ENCODE data around the gene OGDH.

The OGDH gene

DNA sequence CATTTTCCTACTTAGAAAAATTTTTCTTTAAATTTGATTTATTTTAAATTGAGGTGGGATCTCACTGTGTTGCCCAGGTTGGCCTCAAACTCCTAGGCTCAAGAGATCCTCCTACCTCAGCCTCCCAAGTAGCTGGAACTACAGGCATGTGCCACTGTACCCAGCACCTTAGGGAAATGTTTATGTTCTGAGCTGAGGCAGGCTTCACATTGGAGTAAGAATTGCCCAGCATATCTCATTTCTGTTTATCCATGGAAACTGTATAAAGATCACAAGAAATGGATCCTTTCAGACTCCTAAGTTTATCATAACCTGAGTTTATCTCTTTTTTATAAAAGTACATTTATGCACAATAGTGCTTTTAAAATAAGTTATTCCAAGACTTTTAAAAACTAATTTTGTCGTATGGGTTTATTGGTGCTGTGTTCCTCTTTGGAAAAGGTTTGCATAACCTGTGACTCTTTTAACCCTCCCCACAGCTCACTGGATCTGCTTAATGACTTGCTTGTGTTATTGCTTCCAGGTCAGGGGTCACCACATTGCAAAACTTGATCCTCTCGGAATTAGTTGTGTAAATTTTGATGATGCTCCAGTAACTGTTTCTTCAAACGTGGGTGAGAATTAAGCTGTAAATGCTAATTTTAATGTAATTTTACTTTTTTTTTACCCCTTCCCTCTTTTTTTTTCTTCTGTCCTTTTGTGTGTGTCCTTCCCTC, 40.7 kb downstream of the OGDH start:
- no peaks in the 10 kb centered on the region for H3K9me3 ChIP-seq (ENCODE audit: control insufficient read depth, insufficient read depth, low read depth, low read length)
- no peak overlapping the region for H3K4me3 ChIP-seq (ENCODE audit: low read depth, low read length)
- peaks cover 0 to 32% of the 10 kb centered on the region in 2 experiments; a peak in 2 of 3 replicates for H3K36me3 ChIP-seq (ENCODE audit: control insufficient read depth in 2 of 2, insufficient read depth in 1 of 2, low read length in 2 of 2)
- POLR2A ChIA-PET = no interaction called here
- H3K27ac ChIP-seq (ENCODE audit: extremely low read depth, low read depth, low read length) = no peak overlapping the region
- CTCF ChIA-PET = no interaction called here
- H3K4me1 ChIP-seq (ENCODE audit: control insufficient read depth, insufficient read depth, low read length) = no peaks in the 10 kb centered on the region
- TF ChIP-seq ZNF248 (tag by site-specific recombination; IDR thresholded peaks at IDR 0.05) (no peak), ZNF175 (tag by site-specific recombination; IDR thresholded peaks at IDR 0.05) (no peak), ZSCAN30 (tag by site-specific recombination; IDR thresholded peaks at IDR 0.05) (no peak), ZNF121 (tag by site-specific recombination; IDR thresholded peaks at IDR 0.05) (peak; percentile 57; the same call in 1 of the 2 replicates)
- TF ChIP-seq, protein P1, sequence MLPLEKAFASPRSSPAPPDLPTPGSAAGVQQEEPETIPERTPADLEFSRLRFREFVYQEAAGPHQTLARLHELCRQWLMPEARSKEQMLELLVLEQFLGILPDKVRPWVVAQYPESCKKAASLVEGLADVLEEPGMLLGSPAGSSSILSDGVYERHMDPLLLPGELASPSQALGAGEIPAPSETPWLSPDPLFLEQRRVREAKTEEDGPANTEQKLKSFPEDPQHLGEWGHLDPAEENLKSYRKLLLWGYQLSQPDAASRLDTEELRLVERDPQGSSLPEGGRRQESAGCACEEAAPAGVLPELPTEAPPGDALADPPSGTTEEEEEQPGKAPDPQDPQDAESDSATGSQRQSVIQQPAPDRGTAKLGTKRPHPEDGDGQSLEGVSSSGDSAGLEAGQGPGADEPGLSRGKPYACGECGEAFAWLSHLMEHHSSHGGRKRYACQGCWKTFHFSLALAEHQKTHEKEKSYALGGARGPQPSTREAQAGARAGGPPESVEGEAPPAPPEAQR (tag by site-specific recombination; IDR thresholded peaks at IDR 0.05) = no peak

GRCh38 chr7:44647981-44648714, 41.7 kb downstream of the OGDH start:
- CTCF ChIA-PET = no interaction called here
- no peak overlapping the region for H3K4me3 ChIP-seq (ENCODE audit: low read depth, low read length)
- no peaks in the 10 kb centered on the region for H3K9me3 ChIP-seq (ENCODE audit: control insufficient read depth, insufficient read depth, low read depth, low read length)
- peaks cover 0 to 32% of the 10 kb centered on the region in 2 experiments; a peak in 2 of 3 replicates for H3K36me3 ChIP-seq (ENCODE audit: control insufficient read depth in 2 of 2, insufficient read depth in 1 of 2, low read length in 2 of 2)
- H3K4me1 ChIP-seq (ENCODE audit: control insufficient read depth, insufficient read depth, low read length) = no peaks in the 10 kb centered on the region
- POLR2A ChIA-PET = no interaction called here
- H3K27ac ChIP-seq (ENCODE audit: extremely low read depth, low read depth, low read length) = no peak overlapping the region
- TF ChIP-seq ZNF529 (tag by site-specific recombination; IDR thresholded peaks at IDR 0.05; ENCODE audit: insufficient replicate concordance) (no peak), ZNF707 (tag by site-specific recombination; IDR thresholded peaks at IDR 0.05) (no peak), ZFP37 (tag by site-specific recombination; IDR thresholded peaks at IDR 0.05) (no peak), ZFHX2 (tag by site-specific recombination; conservative IDR thresholded peaks at IDR 0.05) (0 out of 2 replicates have a peak, but pooled peaks have one; percentile 24), EGR2 (tag by site-specific recombination; IDR thresholded peaks at IDR 0.05; ENCODE audit: low read depth) (0 out of 2 replicates have a peak, but pooled peaks have one; percentile 28), ZNF600 (tag by site-specific recombination; IDR thresholded peaks at IDR 0.05) (no peak)
- TF ChIP-seq, protein P2, sequence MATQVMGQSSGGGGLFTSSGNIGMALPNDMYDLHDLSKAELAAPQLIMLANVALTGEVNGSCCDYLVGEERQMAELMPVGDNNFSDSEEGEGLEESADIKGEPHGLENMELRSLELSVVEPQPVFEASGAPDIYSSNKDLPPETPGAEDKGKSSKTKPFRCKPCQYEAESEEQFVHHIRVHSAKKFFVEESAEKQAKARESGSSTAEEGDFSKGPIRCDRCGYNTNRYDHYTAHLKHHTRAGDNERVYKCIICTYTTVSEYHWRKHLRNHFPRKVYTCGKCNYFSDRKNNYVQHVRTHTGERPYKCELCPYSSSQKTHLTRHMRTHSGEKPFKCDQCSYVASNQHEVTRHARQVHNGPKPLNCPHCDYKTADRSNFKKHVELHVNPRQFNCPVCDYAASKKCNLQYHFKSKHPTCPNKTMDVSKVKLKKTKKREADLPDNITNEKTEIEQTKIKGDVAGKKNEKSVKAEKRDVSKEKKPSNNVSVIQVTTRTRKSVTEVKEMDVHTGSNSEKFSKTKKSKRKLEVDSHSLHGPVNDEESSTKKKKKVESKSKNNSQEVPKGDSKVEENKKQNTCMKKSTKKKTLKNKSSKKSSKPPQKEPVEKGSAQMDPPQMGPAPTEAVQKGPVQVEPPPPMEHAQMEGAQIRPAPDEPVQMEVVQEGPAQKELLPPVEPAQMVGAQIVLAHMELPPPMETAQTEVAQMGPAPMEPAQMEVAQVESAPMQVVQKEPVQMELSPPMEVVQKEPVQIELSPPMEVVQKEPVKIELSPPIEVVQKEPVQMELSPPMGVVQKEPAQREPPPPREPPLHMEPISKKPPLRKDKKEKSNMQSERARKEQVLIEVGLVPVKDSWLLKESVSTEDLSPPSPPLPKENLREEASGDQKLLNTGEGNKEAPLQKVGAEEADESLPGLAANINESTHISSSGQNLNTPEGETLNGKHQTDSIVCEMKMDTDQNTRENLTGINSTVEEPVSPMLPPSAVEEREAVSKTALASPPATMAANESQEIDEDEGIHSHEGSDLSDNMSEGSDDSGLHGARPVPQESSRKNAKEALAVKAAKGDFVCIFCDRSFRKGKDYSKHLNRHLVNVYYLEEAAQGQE (tag by site-specific recombination; IDR thresholded peaks at IDR 0.05) = no peak

- CTCF ChIA-PET = no interaction called here
- POLR2A ChIA-PET = interaction anchor here (0.5 kb wide), 1 partner anchor 449 kb away, joined by 3 read pairs; the partner anchor contains the start of gene YKT6
- peaks cover 0 to 30% of the 10 kb centered on the region in 2 experiments; a peak in 2 of 3 replicates for H3K36me3 ChIP-seq (ENCODE audit: control insufficient read depth in 2 of 2, insufficient read depth in 1 of 2, low read length in 2 of 2)
Observed at GRCh38 chr7:44650242-44650641, 43.8 kb downstream of the OGDH start.

More at GRCh38 chr7:44650242-44650641, 43.8 kb downstream of the OGDH start:
- TF ChIP-seq ZSCAN16 (tag by site-specific recombination; IDR thresholded peaks at IDR 0.05) (no peak), ZNF768 (tag by site-specific recombination; IDR thresholded peaks at IDR 0.05) (peak; percentile 75), EGR2 (tag by site-specific recombination; IDR thresholded peaks at IDR 0.05; ENCODE audit: low read depth) (no peak), ZEB2 (tag by site-specific recombination; IDR thresholded peaks at IDR 0.05) (no peak), ZNF571 (tag by site-specific recombination; IDR thresholded peaks at IDR 0.05) (no peak)
- Histone ChIP-seq H3K4me1 (ENCODE audit: control insufficient read depth, insufficient read depth, low read length) (no peaks in the 10 kb centered on the region), H3K9me3 (ENCODE audit: control insufficient read depth, insufficient read depth, low read depth, low read length) (no peaks in the 10 kb centered on the region), H3K27ac (ENCODE audit: extremely low read depth, low read depth, low read length) (no peak overlapping the region), H3K4me3 (ENCODE audit: low read depth, low read length) (no peak overlapping the region)
